Measurements from ENCODE around the gene RTN4RL2. TPM values are rescaled to one million over a fixed set of nuclear protein-coding genes. Genes with fewer than 3 reads are reported as not detected.

The RTN4RL2 gene
- total and polyA plus RNA-seq, 9 of the 15 experiments (the other 6 are each of a cell fraction or from before 2014, with no cell fraction given), result 0.06 to 1.9 (median 0.34) TPM; not detected in 4

DNA sequence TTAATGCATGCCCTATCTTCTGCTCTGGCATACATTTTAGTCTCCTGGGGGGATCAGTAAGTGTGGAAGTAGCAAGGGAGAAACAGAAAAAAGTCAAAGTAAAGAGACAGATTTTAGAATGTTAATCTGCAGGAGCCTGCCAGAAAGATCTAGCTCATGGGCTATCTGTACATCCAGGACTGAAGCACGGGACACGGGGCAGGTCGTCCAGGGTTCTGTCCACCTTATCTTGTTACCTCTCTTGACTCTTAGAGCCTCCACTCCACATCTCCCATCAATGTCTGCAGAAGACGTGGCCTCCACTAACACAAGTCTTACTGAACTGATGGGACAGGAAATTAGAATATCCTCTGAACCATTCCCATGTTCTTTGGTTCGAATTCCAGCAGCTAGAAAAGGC, 31.7 kb upstream of the RTN4RL2 start (continued):
- TF ChIP-seq, protein P1, sequence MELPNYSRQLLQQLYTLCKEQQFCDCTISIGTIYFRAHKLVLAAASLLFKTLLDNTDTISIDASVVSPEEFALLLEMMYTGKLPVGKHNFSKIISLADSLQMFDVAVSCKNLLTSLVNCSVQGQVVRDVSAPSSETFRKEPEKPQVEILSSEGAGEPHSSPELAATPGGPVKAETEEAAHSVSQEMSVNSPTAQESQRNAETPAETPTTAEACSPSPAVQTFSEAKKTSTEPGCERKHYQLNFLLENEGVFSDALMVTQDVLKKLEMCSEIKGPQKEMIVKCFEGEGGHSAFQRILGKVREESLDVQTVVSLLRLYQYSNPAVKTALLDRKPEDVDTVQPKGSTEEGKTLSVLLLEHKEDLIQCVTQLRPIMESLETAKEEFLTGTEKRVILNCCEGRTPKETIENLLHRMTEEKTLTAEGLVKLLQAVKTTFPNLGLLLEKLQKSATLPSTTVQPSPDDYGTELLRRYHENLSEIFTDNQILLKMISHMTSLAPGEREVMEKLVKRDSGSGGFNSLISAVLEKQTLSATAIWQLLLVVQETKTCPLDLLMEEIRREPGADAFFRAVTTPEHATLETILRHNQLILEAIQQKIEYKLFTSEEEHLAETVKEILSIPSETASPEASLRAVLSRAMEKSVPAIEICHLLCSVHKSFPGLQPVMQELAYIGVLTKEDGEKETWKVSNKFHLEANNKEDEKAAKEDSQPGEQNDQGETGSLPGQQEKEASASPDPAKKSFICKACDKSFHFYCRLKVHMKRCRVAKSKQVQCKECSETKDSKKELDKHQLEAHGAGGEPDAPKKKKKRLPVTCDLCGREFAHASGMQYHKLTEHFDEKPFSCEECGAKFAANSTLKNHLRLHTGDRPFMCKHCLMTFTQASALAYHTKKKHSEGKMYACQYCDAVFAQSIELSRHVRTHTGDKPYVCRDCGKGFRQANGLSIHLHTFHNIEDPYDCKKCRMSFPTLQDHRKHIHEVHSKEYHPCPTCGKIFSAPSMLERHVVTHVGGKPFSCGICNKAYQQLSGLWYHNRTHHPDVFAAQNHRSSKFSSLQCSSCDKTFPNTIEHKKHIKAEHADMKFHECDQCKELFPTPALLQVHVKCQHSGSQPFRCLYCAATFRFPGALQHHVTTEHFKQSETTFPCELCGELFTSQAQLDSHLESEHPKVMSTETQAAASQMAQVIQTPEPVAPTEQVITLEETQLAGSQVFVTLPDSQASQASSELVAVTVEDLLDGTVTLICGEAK (IDR thresholded peaks at IDR 0.05), result no peak
- TF ChIP-seq, protein P1 (CRISPR knock-in tag; IDR thresholded peaks at IDR 0.05), result no peak
- no peak for TF ChIP-seq NFE2L1 (tag; IDR thresholded peaks at IDR 0.05; ENCODE audit: borderline replicate concordance, low read depth)
- TF ChIP-seq, protein P2, sequence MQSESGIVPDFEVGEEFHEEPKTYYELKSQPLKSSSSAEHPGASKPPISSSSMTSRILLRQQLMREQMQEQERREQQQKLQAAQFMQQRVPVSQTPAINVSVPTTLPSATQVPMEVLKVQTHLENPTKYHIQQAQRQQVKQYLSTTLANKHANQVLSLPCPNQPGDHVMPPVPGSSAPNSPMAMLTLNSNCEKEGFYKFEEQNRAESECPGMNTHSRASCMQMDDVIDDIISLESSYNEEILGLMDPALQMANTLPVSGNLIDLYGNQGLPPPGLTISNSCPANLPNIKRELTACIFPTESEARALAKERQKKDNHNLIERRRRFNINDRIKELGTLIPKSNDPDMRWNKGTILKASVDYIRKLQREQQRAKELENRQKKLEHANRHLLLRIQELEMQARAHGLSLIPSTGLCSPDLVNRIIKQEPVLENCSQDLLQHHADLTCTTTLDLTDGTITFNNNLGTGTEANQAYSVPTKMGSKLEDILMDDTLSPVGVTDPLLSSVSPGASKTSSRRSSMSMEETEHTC (IDR thresholded peaks at IDR 0.05), result 0 out of 2 replicates have a peak, but pooled peaks have one; percentile 56
- TF ChIP-seq ARID2 (IDR thresholded peaks at IDR 0.05), result no peak
- TF ChIP-seq EP300 (IDR thresholded peaks at IDR 0.05; ENCODE audit: low read length), result peak; percentile 36; the same call in 1 of the 2 replicates
- TF ChIP-seq SAFB2 (IDR thresholded peaks at IDR 0.05; ENCODE audit: borderline replicate concordance, low read depth, low read length, severe bottlenecking), result no peak
- TF ChIP-seq LCOR (CRISPR knock-in tag; IDR thresholded peaks at IDR 0.05), result no peak
- peak; percentile 77; the same call in 1 of the 2 replicates for TF ChIP-seq BHLHE40 (IDR thresholded peaks at IDR 0.05; ENCODE audit: low read length)
- TF ChIP-seq SMARCB1 (IDR thresholded peaks at IDR 0.05; ENCODE audit: insufficient read length, low read depth), result no peak
- no peak for TF ChIP-seq HNRNPL (IDR thresholded peaks at IDR 0.05; ENCODE audit: low read depth, low read length)
- TF ChIP-seq YBX1 (IDR thresholded peaks at IDR 0.05), result no peak
- no peak for TF ChIP-seq ZNF217 (CRISPR knock-in tag; IDR thresholded peaks at IDR 0.05)
- no peak for TF ChIP-seq ZNF354B (CRISPR knock-in tag; IDR thresholded peaks at IDR 0.05)
- TF ChIP-seq ILF3 (IDR thresholded peaks at IDR 0.05; ENCODE audit: borderline replicate concordance), result no peak
- TF ChIP-seq, protein P3, sequence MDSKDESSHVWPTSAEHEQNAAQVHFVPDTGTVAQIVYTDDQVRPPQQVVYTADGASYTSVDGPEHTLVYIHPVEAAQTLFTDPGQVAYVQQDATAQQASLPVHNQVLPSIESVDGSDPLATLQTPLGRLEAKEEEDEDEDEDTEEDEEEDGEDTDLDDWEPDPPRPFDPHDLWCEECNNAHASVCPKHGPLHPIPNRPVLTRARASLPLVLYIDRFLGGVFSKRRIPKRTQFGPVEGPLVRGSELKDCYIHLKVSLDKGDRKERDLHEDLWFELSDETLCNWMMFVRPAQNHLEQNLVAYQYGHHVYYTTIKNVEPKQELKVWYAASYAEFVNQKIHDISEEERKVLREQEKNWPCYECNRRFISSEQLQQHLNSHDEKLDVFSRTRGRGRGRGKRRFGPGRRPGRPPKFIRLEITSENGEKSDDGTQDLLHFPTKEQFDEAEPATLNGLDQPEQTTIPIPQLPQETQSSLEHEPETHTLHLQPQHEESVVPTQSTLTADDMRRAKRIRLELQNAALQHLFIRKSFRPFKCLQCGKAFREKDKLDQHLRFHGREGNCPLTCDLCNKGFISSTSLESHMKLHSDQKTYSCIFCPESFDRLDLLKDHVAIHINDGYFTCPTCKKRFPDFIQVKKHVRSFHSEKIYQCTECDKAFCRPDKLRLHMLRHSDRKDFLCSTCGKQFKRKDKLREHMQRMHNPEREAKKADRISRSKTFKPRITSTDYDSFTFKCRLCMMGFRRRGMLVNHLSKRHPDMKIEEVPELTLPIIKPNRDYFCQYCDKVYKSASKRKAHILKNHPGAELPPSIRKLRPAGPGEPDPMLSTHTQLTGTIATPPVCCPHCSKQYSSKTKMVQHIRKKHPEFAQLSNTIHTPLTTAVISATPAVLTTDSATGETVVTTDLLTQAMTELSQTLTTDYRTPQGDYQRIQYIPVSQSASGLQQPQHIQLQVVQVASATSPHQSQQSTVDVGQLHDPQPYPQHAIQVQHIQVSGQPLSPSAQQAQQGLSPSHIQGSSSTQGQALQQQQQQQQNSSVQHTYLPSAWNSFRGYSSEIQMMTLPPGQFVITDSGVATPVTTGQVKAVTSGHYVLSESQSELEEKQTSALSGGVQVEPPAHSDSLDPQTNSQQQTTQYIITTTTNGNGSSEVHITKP (IDR thresholded peaks at IDR 0.05; ENCODE audit: partially characterized antibody), result no peak
